Neural cell (in vitro differentiated cells): ENCODE data around the gene MMP20. TPM values are rescaled to one million over a fixed set of nuclear protein-coding genes. Genes with fewer than 3 reads are reported as not detected.

Source experiments
- H2AFZ ChIP-seq: fragments of 200-600, 300-800 bp; sonication (generic), shearing (Covaris generic); 2 replicates; pipeline ENCODE4 v1.6.0; 2014; ENCODE audit warnings: low read depth, mild to moderate bottlenecking, antibody characterized with exemption, low read length, moderate library complexity
- H3F3A ChIP-seq: fragments of 200-600 bp; shearing (Covaris generic); 2 replicates; pipeline ENCODE4 v1.6.1; 2016; ENCODE audit warnings: mild to moderate bottlenecking, moderate library complexity, mixed read lengths, antibody characterized with exemption, low read length; ENCODE audit not compliant: insufficient read depth, poor library complexity, severe bottlenecking
- H3K27ac ChIP-seq: fragments of 200-600, 300-800 bp; sonication (generic), shearing (Covaris generic); 2 replicates; pipeline ENCODE4 v1.5.1; 2014; ENCODE audit warnings: mild to moderate bottlenecking, low read length, moderate library complexity
- H3K27me3 ChIP-seq: fragments of 300-800, 200-600 bp; sonication (generic), shearing (Covaris generic); 2 replicates; pipeline ENCODE4 v1.6.0; 2014; ENCODE audit warnings: mild to moderate bottlenecking, low read depth, low read length, moderate library complexity; ENCODE audit not compliant: insufficient read depth
- H3K36me3 ChIP-seq: fragments of 300-800, 200-600 bp; sonication (generic), shearing (Covaris generic); 2 replicates; pipeline ENCODE4 v1.5.1; 2014; ENCODE audit warnings: mild to moderate bottlenecking, antibody characterized with exemption, low read length, moderate library complexity; ENCODE audit not compliant: insufficient read depth
- H3K4me2 ChIP-seq: fragments of 300-800, 200-600 bp; sonication (generic), shearing (Covaris generic); 2 replicates; pipeline ENCODE4 v1.6.0; 2014; ENCODE audit warnings: mild to moderate bottlenecking, low read length
- H3K4me3 ChIP-seq: fragments of 300-800, 200-600 bp; sonication (generic), shearing (Covaris generic); 2 replicates; pipeline ENCODE4 v1.5.1; 2014; ENCODE audit warnings: mild to moderate bottlenecking, low read length, moderate library complexity
- H3K79me2 ChIP-seq: fragments of 200-600 bp; shearing (Covaris generic); replicated peaks from 2 replicates; pipeline ENCODE4 v1.6.0; 2014; ENCODE audit warnings: mild to moderate bottlenecking, low read length, moderate library complexity; ENCODE audit not compliant: insufficient read depth
- H3K9ac ChIP-seq: fragments of 300-800, 200-600 bp; sonication (generic), shearing (Covaris generic); 2 replicates; pipeline ENCODE4 v1.6.1; 2016; ENCODE audit warnings: mild to moderate bottlenecking, low read length, mixed read lengths
- H3K9me2 ChIP-seq: fragments of 200-600 bp; shearing (Covaris generic); 2 replicates; pipeline ENCODE4 v1.6.1; 2016; ENCODE audit warnings: mild to moderate bottlenecking, low read length, mixed read lengths; ENCODE audit not compliant: insufficient read depth
- H3K9me3 ChIP-seq: fragments of 200-600, 300-800 bp; sonication (generic), shearing (Covaris generic); 2 replicates; pipeline ENCODE4 v1.6.1; 2016; ENCODE audit warnings: mild to moderate bottlenecking, mixed run types, low read length, moderate library complexity, mixed read lengths
- H4K20me1 ChIP-seq: fragments of 200-600 bp; shearing (Covaris generic); 2 replicates; pipeline ENCODE4 v1.6.1; 2016; ENCODE audit warnings: mild to moderate bottlenecking, mixed run types; ENCODE audit not compliant: insufficient read depth
- CTCF ChIP-seq: fragments of 450-650 bp; IDR thresholded peaks from 2 replicates; pipeline ENCODE4 v1.5.1; 2014; ENCODE audit warnings: antibody characterized with exemption, mild to moderate bottlenecking, moderate library complexity; ENCODE audit not compliant: poor library complexity, severe bottlenecking
- EP300 ChIP-seq: fragments of 450-650 bp; conservative IDR thresholded peaks from 2 replicates; pipeline ENCODE4 v1.6.1; 2014; ENCODE audit warnings: antibody characterized with exemption, mild to moderate bottlenecking, moderate library complexity; ENCODE audit not compliant: poor library complexity, severe bottlenecking
- EZH2 ChIP-seq: fragments of 200-600, 300-800 bp; shearing (Covaris generic), sonication (generic); IDR thresholded peaks from 2 replicates; pipeline ENCODE4 v1.6.1; 2014; ENCODE audit warnings: antibody characterized with exemption, low read length, borderline replicate concordance, mild to moderate bottlenecking; ENCODE audit not compliant: insufficient read depth, poor library complexity, severe bottlenecking
- MXI1 ChIP-seq: fragments of 450-650 bp; conservative IDR thresholded peaks from 2 replicates; pipeline ENCODE4 v1.6.1; 2014; ENCODE audit warnings: antibody characterized with exemption, mild to moderate bottlenecking; ENCODE audit not compliant: poor library complexity, severe bottlenecking
- POLR2AphosphoS5 ChIP-seq: IDR thresholded peaks from 2 replicates; pipeline ENCODE4 v1.6.1; 2012
- RAD21 ChIP-seq: fragments of 450-650 bp; conservative IDR thresholded peaks from 2 replicates; pipeline ENCODE4 v1.6.1; 2014; ENCODE audit warnings: antibody characterized with exemption, mild to moderate bottlenecking, moderate library complexity
- REST ChIP-seq: IDR thresholded peaks from 2 replicates; pipeline ENCODE4 v1.6.1; 2012; ENCODE audit warnings: borderline replicate concordance
- SMC3 ChIP-seq: fragments of 450-650 bp; conservative IDR thresholded peaks from 2 replicates; pipeline ENCODE4 v1.6.1; 2014; ENCODE audit warnings: antibody characterized with exemption, mild to moderate bottlenecking, moderate library complexity; ENCODE audit not compliant: poor library complexity
- TAF1 ChIP-seq: IDR thresholded peaks from 2 replicates; pipeline ENCODE4 v1.6.1; 2012; ENCODE audit warnings: low read depth
- polyA plus RNA-seq: library from polyadenylated mRNA; depleted of rRNA; stranded (reverse); fragments of >200 nt; gene quantifications from 2 replicates; pipeline ENCODE4 v1.2.3, GENCODE V29; 2014

The MMP20 gene
- polyA plus RNA-seq, 1 donor from 2014 or later, result not detected

- no peak overlapping the region for H3K4me2 ChIP-seq
Measured at GRCh38 chr11:102603091-102603490, 22.0 kb downstream of the MMP20 start.

GRCh38 chr11:102600666-102601065, 24.5 kb downstream of the MMP20 start:
- no peak overlapping the region for H3K9ac ChIP-seq
- no peaks in the 10 kb centered on the region for H3F3A ChIP-seq
- H3K27ac ChIP-seq, result no peak overlapping the region
- no peaks in the 10 kb centered on the region for H3K9me2 ChIP-seq
- H2AFZ ChIP-seq, result no peak overlapping the region
- no peaks in the 10 kb centered on the region for H4K20me1 ChIP-seq
- no peak overlapping the region for H3K4me3 ChIP-seq
- no peaks in the 10 kb centered on the region for H3K9me3 ChIP-seq
- H3K4me2 ChIP-seq, result no peak overlapping the region
- H3K27me3 ChIP-seq, result no peaks in the 10 kb centered on the region
- no peaks in the 10 kb centered on the region for H3K79me2 ChIP-seq
- no peak for TF ChIP-seq POLR2AphosphoS5
- no peak for TF ChIP-seq EZH2
- no peaks in the 10 kb centered on the region for H3K36me3 ChIP-seq

More at GRCh38 chr11:102603091-102603490, 22.0 kb downstream of the MMP20 start:
- Histone ChIP-seq H4K20me1 (no peaks in the 10 kb centered on the region), H3K9me3 (no peaks in the 10 kb centered on the region), H3K27ac (no peak overlapping the region), H3K4me3 (no peak overlapping the region), H3K27me3 (no peaks in the 10 kb centered on the region), H3K36me3 (no peaks in the 10 kb centered on the region), H3K9me2 (no peaks in the 10 kb centered on the region), H2AFZ (no peak overlapping the region), H3K9ac (no peak overlapping the region), H3F3A (no peaks in the 10 kb centered on the region), H3K79me2 (no peaks in the 10 kb centered on the region)
- TF ChIP-seq REST (no peak), TAF1 (no peak), MXI1 (no peak), EZH2 (no peak), POLR2AphosphoS5 (no peak), RAD21 (no peak), SMC3 (no peak), CTCF (no peak), EP300 (no peak)
